ENCODE data around the gene RPH3AL. TPM values are rescaled to one million over a fixed set of nuclear protein-coding genes. Genes with fewer than 3 reads are reported as not detected.

The RPH3AL gene
- total and polyA plus RNA-seq, 8 donors, result 8.9 to 57.1 (median 11.0) TPM

GRCh38 chr17:286571-286970 is 66.0 kb downstream of the RPH3AL start:
- no peaks in the 10 kb centered on the region for H3K27me3 ChIP-seq
- H3K4me1 ChIP-seq, result no peaks in the 10 kb centered on the region
- DNase-seq, result peak in 1 of 4 donors; percentile 38
- TF ChIP-seq CTCF (IDR thresholded peaks at IDR 0.05), result no peak
- no peaks in the 10 kb centered on the region for H3K9me3 ChIP-seq
- no peak for ATAC-seq
- no peak overlapping the region for H3K27ac ChIP-seq
- intact Hi-C loops (cut with DNase I), result no loop called here
- peaks cover 0 to 13% of the 10 kb centered on the region in 2 donors for H3K36me3 ChIP-seq
- no peak overlapping the region for H3K4me3 ChIP-seq

DNA sequence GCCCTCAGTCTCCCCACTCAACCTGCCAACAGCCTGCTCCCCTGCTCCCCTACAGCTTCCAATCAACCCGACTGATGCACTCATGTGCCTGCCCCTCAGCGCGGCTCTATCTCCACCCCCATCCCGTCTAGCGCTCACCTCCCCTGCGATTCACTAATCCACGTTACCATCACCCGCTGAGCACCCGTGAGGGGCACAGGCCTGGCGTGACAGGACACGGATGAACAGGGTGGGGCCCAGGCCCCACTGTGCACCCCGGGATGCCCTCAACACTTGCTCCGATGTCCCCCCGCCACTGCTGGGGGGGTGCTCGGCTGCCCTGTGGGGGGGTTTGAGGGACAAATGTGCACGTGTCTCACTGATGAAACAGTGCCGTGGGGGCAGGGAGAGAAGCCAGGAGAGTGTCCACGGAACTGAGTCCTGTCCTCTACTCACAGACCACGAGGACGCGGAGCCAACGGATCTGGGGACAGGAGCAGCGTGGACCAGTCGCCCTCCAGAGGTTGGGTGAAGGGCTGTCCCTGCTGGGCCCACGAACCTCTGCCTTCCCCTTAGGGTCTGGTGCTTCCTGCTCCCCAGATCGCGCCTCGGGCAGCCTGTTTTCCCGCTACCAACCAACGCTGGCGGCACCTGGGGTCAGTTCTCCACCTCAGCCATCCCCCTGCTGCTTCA is 66.7 kb downstream of the RPH3AL start:
- no peak for ATAC-seq
- DNase-seq, result peak in 1 of 4 donors; percentile 62

GRCh38 chr17:284676-285355 is 67.8 kb downstream of the RPH3AL start:
- H3K27ac ChIP-seq, result no peak overlapping the region
- ATAC-seq (no peak), DNase-seq (peak in 1 of 4 donors; percentile 65)
- intact Hi-C loops (cut with DNase I), result no loop called here
- TF ChIP-seq CTCF (IDR thresholded peaks at IDR 0.05), result no peak
- no peaks in the 10 kb centered on the region for H3K9me3 ChIP-seq
- no peak overlapping the region for H3K4me3 ChIP-seq
- H3K4me1 ChIP-seq, result peaks cover 0 to 4% of the 10 kb centered on the region in 2 donors
- no peaks in the 10 kb centered on the region for H3K27me3 ChIP-seq
- H3K36me3 ChIP-seq, result peaks cover 0 to 20% of the 10 kb centered on the region in 2 donors

More for the DNA sequence above, 66.7 kb downstream of the RPH3AL start:
- Histone ChIP-seq H3K4me1 (no peaks in the 10 kb centered on the region), H3K4me3 (no peak overlapping the region), H3K27ac (no peak overlapping the region), H3K9me3 (no peaks in the 10 kb centered on the region), H3K27me3 (no peaks in the 10 kb centered on the region), H3K36me3 (peaks cover 0 to 20% of the 10 kb centered on the region in 2 donors)
- intact Hi-C loops (cut with DNase I), result no loop called here
- TF ChIP-seq CTCF (IDR thresholded peaks at IDR 0.05), result no peak

- Histone ChIP-seq H3K9me3 (no peaks in the 10 kb centered on the region), H3K36me3 (peaks cover 0 to 20% of the 10 kb centered on the region in 2 donors), H3K27me3 (no peaks in the 10 kb centered on the region), H3K27ac (no peak overlapping the region), H3K4me3 (no peak overlapping the region), H3K4me1 (peaks cover 0 to 12% of the 10 kb centered on the region in 2 donors)
- TF ChIP-seq CTCF (IDR thresholded peaks at IDR 0.05), result no peak
- ATAC-seq, result no peak
- intact Hi-C loops (cut with DNase I), result no loop called here
- peak in 1 of 4 donors; percentile 47 for DNase-seq
Observed at GRCh38 chr17:283911-284675, 68.5 kb downstream of the RPH3AL start.

Data from left lung (tissue), 10 donors.